ENCODE results near the gene PRKCD.

PRKCD gene

DNA sequence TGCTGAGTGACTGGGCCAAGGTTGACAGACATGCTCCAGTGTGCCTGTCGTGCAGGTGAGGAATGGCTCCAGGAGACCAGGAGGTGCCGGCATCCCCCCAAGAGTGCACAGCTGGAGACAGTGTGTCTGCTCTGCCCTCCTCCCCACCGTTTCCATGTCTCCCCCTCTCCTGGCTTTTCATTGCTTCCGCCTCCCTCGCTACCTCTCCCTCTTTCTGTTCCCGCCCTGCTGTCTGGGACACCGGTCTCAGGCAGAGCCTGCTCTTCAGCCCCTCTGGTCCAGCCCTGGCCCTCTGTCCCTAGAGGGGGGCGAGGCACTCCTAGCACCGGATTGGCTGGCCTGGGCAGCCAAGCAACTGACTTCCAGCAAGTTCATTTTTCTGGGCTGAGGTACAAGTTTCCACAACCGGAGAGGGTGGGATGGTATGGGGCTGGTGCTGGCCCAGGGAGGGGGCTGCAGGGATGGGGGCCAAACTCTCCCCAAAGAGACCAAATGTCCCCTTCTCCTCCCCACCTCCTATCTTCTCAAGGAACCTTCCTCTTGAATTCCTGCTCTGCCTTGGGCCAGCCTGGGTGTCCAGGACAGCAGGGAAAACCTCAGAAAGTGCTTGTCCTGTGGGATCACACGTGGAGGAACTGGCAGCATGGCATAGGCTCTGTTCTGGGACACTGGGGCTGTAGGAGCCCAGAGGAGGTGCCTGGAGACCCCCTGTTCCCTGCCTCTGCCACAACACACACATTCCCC, 32.6 kb downstream of the PRKCD start:
- DNase-seq = peak; percentile 80

GRCh38 chr3:53194210-53195065, 33.4 kb downstream of the PRKCD start:
- DNase-seq = no peak

DNA sequence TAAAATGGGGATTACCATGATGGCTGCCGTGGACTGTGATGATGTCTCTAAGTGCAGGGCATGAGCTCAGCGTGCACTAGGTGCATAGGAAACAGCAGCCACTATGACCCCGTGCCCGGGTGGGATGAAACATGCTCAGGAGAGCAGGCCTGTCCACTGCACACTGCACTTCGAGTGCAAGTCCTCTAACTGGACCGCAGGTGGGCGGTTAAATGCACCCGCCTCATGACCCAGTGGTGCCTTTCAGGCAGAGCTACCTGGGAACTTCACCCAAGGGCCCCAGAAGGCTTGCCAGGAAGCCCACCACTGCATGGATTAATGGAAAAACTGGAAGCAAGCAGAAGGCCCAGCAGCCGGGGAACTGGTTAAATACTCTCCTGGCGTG, 34.0 kb downstream of the PRKCD start:
- DNase-seq = no peak

- peak; percentile 59 for DNase-seq
These were observed 34.9 kb downstream of the PRKCD start for GRCh38 chr3:53195602-53196574.

DNA sequence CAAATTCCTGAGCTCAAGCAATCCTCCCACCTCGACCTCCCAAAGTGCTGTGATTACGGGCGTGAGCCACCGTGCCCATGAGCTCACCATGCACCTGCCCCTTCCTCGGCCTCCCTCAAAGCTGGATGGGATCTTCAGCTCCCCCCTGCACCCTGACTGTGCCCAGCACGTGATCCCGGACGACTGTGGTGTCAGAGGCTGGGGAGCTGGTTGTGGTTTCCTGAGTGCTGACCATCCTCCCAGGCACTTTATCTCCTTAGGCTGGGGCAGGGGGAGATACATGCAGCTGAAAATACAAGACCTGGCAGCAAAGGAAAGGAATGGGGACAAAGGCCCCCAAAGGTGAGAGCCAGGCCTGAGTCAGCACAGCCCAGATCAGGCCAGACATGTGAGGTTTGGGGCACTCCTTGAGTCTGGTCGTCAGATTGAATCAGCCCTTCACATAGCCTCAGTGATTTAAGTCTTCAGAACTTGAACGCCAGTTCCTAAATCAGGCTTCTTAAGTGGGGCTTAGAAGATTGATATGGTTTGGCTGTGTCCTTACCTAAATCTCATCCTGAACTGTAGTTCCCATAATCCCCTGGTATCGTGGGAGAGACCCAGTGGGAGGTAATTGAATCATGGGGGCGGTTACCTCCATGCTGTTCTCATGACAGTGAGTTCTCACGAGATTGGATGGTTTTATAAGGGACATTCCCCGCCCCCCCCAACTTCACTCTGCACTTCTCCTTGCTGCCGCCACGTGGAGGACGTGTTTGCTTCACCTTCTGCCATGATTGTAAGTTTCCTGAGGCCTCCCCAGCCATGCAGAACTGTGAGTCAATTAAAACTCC, 35.8 kb downstream of the PRKCD start:
- DNase-seq = no peak

- no peak for DNase-seq
These were observed 37.4 kb downstream of the PRKCD start for GRCh38 chr3:53198256-53198977.

DNA sequence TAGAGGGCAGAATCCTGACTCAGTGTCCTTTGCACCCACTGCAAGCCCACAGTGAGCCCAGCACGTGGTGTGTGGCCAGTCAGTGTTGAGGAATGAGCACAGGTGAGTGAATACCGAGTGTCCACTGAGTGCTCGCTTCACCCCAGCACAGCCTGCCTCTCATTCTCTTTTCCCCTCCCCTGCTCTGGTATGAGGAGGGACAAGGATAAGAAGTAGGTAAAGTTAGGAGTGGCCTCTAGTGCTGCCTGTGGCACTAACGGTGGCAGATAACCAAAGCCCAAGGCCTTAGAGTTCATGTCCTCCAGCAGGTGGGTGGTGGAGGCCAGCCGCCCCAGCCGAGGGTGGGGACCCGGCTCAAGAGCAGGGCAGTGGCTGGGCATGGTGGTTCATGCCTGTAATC, 38.0 kb downstream of the PRKCD start:
- DNase-seq = no peak

DNA sequence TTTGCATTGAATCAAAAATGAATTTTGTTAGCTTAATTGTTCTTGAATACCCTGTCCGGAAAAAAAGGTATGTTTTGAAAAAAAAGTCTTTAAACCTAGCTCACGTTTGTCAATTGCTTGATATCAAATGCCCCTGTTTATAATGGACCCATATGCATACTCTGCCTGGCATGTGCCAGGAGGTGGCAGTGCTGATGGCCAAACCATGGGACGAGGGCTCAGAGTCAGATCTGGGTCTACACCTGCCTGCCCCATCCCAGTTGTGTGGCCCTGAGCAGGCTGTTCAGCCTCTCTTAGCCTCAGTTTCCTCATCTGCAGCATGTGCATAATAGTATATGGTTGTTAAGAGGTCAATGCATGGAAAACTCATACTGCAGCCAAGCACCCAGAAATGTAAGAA, 38.8 kb downstream of the PRKCD start:
- no peak for DNase-seq

- no peak for DNase-seq
These were observed 39.8 kb downstream of the PRKCD start for GRCh38 chr3:53200501-53201498.

- no peak for DNase-seq
These were observed 41.5 kb downstream of the PRKCD start for GRCh38 chr3:53202331-53203015.

DNA sequence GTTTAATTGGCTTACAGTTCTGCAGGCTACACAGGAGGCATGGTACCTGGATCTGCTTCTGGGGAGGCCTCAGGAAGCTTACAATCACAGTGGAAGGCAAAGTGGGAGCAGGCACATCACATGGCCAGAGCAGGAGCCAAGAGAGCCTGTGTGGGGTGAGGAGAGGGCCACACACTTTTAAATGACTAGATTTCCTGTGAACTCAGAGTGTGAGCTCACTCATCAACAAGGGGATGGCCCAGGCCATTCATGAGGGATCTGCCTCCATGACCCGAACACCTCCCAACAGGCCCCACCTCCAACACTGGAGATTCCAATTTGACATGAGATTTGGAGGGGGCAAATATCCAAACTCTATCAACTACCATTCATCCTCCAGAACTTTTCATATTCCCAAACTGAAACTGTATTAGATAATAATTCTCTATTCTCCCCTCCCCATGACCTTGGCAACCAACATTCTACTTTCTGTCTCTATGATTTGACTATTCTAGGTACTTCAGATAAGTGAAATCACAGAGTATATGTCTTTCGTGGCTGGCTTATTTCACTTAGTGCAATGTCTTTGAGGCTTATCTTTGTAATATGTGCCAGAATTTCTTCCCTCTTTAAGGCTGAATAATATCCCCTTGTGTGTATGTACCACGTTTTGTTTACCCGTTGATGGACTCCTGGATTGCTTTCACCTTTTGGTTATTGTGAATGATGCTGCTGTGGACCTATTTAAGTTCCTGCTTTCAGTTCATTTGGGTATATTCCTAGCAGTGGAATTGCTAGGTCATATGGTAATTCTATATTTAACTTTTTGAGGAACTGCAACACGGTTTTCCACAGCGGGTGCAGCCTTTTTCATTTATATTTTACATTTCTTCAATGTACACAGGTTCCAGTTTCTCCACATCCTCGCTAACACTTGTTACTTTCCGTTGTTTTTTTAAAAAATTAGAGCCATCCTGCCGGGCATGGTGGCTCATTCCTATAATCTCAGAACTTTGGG, 51.0 kb downstream of the PRKCD start:
- no peak for DNase-seq

- no peak for DNase-seq
These were observed 52.3 kb downstream of the PRKCD start for GRCh38 chr3:53213276-53213675.

DNA sequence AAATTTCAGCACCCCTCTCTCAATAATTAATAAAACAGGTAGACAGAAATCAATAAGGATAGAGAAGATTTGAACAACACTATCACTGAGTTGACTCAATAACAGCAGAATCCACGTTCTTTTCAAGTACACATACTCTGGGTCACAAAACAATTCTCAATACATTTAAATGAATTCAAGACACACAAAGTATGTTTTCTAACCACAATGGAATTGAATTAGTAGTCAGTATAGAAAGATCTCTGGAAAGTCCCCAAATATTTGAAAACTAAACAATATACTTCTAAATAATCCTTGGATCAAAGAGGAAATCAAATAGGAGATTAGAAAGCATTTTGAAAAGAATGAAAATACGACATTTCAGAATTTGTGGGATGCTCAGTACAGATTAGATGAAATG, 54.8 kb downstream of the PRKCD start:
- no peak for DNase-seq

DNA sequence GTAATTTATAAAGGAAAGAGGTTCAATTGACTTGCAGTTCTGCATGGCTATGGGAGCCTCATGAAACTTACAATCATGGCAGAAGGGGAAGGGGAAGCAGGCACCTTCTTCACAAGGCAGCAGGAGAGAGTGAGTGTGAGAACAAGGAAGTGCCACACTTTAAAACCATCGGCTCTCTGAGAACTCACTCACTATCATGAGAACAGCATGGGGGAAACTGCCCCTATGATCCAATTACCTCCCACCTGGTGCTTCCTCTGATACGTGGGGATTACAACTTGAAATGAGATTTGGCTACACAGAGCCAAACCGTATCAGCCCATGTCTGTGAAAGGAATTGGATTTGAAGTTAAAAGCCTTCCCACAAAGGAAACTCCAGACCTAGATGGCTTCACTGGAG, 55.7 kb downstream of the PRKCD start:
- DNase-seq = no peak

GRCh38 chr3:53217175-53217574, 56.2 kb downstream of the PRKCD start:
- no peak for DNase-seq

- no peak for DNase-seq
These were observed 57.1 kb downstream of the PRKCD start for GRCh38 chr3:53218131-53218530.

DNA sequence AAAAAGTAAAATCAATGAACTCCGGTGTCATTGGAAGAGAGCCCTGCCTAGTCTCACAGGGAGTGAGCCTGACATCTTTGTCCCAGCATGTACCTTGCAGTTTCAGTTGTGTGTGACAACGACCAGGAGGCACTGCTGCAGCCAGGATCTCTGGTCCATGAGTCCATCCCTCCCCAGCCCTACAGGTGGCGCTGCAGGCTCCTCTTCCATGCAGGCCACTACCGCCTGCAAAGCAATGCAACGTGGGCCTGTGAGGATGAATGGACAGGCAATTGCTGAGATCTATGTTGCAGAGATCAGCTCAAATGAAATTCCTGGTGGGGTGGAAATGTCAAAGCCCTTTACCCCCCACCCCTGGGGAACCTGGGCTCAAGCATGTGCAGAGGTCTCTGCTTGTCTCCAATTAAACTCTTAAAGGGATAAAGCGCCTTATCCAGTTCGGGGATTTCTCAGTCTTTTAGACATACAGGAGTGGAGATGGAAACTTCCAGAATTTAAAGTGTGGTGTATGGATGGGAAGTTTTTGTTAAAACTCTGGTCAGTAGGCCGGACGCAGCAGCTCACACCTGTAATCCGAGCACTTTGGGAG, 59.0 kb downstream of the PRKCD start:
- peak; percentile 78 for DNase-seq

- DNase-seq = no peak
These were observed 60.3 kb downstream of the PRKCD start for GRCh38 chr3:53221345-53221744.

Measured in right hindlimb (tissue), 1 donor.